DMS114 treated with DMSO at 0.1 percent for 48 hours (cell line): ENCODE results near the gene LY6G6C.

Experiments used
- DNase-seq: peaks from one replicate; lab custom pipeline; 2025; ENCODE audit not compliant: unreplicated experiment; lab: John Stamatoyannopoulos, UW

Gene LY6G6C

GRCh38 chr6:31727717-31728671, 6.4 kb upstream of the LY6G6C start:
- no peak for DNase-seq

GRCh38 chr6:31727034-31727716, 5.6 kb upstream of the LY6G6C start:
- DNase-seq: no peak

- no peak for DNase-seq
These were observed 4.2 kb upstream of the LY6G6C start for GRCh38 chr6:31725502-31726350.

- no peak for DNase-seq
These were observed 2.6 kb upstream of the LY6G6C start for GRCh38 chr6:31723980-31724691.

GRCh38 chr6:31723245-31723979, 1.9 kb upstream of the LY6G6C start, which contains the start of gene MPIG6B:
TSS of gene MPIG6B (plus strand) at chr6:31723373. CDS start at chr6:31723384, 11 bp downstream.
- no peak for DNase-seq

GRCh38 chr6:31722173-31722572, 627 bp upstream of the LY6G6C start:
- DNase-seq: no peak

GRCh38 chr6:31720196-31720770, 1.3 kb downstream of the LY6G6C start:
- DNase-seq: no peak

- no peak for DNase-seq
These were observed 2.5 kb downstream of the LY6G6C start for GRCh38 chr6:31719001-31719400.

GRCh38 chr6:31718265-31718664, 3.3 kb downstream of the LY6G6C start:
- DNase-seq: no peak

- DNase-seq: no peak
These were observed 3.9 kb downstream of the LY6G6C start for GRCh38 chr6:31717499-31718222.

- DNase-seq: no peak
These were observed 6.3 kb downstream of the LY6G6C start, which contains the start of gene LY6G6D for GRCh38 chr6:31715022-31715958. TSS of gene LY6G6D (plus strand) at chr6:31715348. CDS start at chr6:31715356, 8 bp downstream.

GRCh38 chr6:31713991-31714684, 7.4 kb downstream of the LY6G6C start:
- no peak for DNase-seq

- no peak for DNase-seq
These were observed 8.1 kb downstream of the LY6G6C start for GRCh38 chr6:31713465-31713864.

- no peak for DNase-seq
These were observed 9.2 kb downstream of the LY6G6C start for GRCh38 chr6:31712296-31712695.

- no peak for DNase-seq
These were observed 10.3 kb downstream of the LY6G6C start for GRCh38 chr6:31711233-31711632.

- DNase-seq: no peak
These were observed 10.9 kb downstream of the LY6G6C start for GRCh38 chr6:31710523-31711219.
